Tibial nerve (tissue), 4 donors: ENCODE data around the gene C1QTNF6. TPM values are rescaled to one million over a fixed set of nuclear protein-coding genes. Genes with fewer than 3 reads are reported as not detected.

Source experiments
- DNase-seq, 2 donors: peaks; one replicate each; pipeline ENCODE4 v3.0.0-alpha.2; 2019; ENCODE audit warnings: low spot score in 2 of 2
- H3K27ac ChIP-seq, 4 donors: fragments of 200-600 bp; sonication (generic) in 3 of 4; one replicate each; pipeline ENCODE4 v1.5.1; 2017 to 2019; ENCODE audit warnings: mild to moderate bottlenecking in 1 of 4
- H3K27me3 ChIP-seq, 2 donors: fragments of 200-600 bp; sonication (generic) in 1 of 2; one replicate each; pipeline versions ENCODE4 v1.5.1 to v1.6.0; 2017 to 2019
- H3K36me3 ChIP-seq, 3 donors: fragments of 200-600 bp; sonication (generic); one replicate each; pipeline ENCODE4 v1.5.1; 2018 to 2019
- H3K4me1 ChIP-seq, 4 donors: fragments of 200-600 bp; sonication (generic) in 3 of 4; one replicate each; pipeline ENCODE4 v1.5.1; 2017 to 2019
- H3K4me3 ChIP-seq, 4 donors: fragments of 200-600 bp; sonication (generic) in 3 of 4; one replicate each; pipeline ENCODE4 v1.5.1; 2017 to 2019; ENCODE audit warnings: mild to moderate bottlenecking in 1 of 4, moderate library complexity in 1 of 4
- H3K9me3 ChIP-seq, 4 donors: fragments of 200-600 bp; sonication (generic) in 3 of 4; one replicate each; pipeline ENCODE4 v1.5.1; 2017 to 2019
- CTCF ChIP-seq, 5 experiments: fragments of 200-600 bp in 3 of 5; fragments of 450-650 bp in 2 of 5; sonication (generic) in 3 of 5; IDR thresholded peaks; one replicate each; pipeline ENCODE4 v1.5.1; 2016 to 2019; ENCODE audit warnings: antibody characterized with exemption in 5 of 5, mild to moderate bottlenecking in 3 of 5, moderate library complexity in 2 of 5
- EP300 ChIP-seq, 2 donors: sonication (generic); formaldehyde crosslinking; IDR thresholded peaks; one replicate each; pipeline ENCODE4 v1.6.1; 2017; ENCODE audit warnings: antibody characterized with exemption in 2 of 2, mild to moderate bottlenecking in 1 of 2
- POLR2A ChIP-seq, 2 donors: fragments of 450-650 bp; IDR thresholded peaks; one replicate each; pipeline ENCODE4 v1.6.1; 2017; ENCODE audit warnings: antibody characterized with exemption in 2 of 2, mild to moderate bottlenecking in 2 of 2, moderate library complexity in 2 of 2
- whole genome bisulfite sequencing, 2 donors: methylation state at CpG; one replicate each; pipeline ENCODE4 v1.1.5; 2018; 5-methylcytosine and 5-hydroxymethylcytosine counted together
- total RNA-seq, 4 donors: library from RNA; depleted of rRNA; stranded (reverse); fragments of >200 nt; gene quantifications; one replicate each; pipeline ENCODE4 v1.1.0, GENCODE V29; 2016

C1QTNF6 gene
- total RNA-seq, 4 donors from 2014 or later, result 2.6 to 3.9 (median 3.4) TPM

DNA sequence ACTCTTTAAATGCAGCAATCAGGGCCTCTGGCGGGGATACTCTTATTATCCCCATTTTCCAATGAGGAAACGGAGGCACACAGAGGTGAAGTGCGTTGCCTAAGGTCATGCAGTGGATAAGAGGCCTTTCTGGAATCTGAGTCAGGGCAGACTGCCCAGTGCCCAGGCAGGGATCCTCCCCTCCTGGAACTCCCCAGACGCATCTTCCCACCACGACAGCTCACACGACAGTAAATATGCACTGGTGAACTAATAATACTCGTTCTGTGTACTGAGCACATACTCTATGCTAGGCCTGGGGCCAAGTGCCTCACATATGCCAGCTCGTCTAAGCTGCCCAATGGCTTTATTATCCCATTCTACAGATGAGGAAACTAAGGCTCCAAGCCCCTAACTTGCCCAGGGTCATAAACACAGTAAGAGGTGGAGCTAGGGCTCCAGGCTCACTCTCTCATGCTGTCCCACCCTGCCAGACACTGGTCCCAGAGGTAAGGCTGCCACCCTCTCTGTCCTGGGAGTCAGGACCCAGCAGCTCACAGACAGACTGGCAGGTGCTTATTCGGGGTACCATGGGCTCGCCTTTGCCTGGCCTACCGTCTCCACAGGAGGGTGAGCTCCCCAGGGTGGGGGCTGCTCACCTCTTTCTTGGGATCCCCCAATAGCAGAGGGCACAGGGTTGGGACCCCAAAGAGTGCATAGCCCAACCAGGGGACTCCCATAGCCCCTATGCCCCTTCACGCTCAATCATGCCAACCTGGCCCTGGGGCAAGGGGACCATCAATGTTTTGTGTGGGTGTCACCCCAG is 40.7 kb downstream of the C1QTNF6 start:
- H3K36me3 ChIP-seq, result no peaks in the 10 kb centered on the region
- H3K27me3 ChIP-seq, result peaks cover 0 to 21% of the 10 kb centered on the region in 2 donors
- 77 to 78% methylated on average over 9 to 10 of the region's 12 CpGs for WGBS, 2 donors
- peaks cover 0 to 4% (median 2%) of the 10 kb centered on the region in 4 donors for H3K4me1 ChIP-seq
- DNase-seq, result no peak
- TF ChIP-seq CTCF (IDR thresholded peaks at IDR 0.05), result no peak
- no peak for TF ChIP-seq POLR2A (IDR thresholded peaks at IDR 0.05)
- TF ChIP-seq EP300 (IDR thresholded peaks at IDR 0.05), result no peak
- no peak overlapping the region for H3K27ac ChIP-seq
- no peak overlapping the region for H3K4me3 ChIP-seq
- H3K9me3 ChIP-seq, result peaks cover 0 to 16% (median 0%) of the 10 kb centered on the region in 4 donors

- no peak for TF ChIP-seq EP300 (IDR thresholded peaks at IDR 0.05)
- no peak for TF ChIP-seq POLR2A (IDR thresholded peaks at IDR 0.05)
- TF ChIP-seq CTCF (IDR thresholded peaks at IDR 0.05), result no peak
- H3K9me3 ChIP-seq, result peaks cover 0 to 12% (median 0%) of the 10 kb centered on the region in 4 donors
- no peak for DNase-seq
- peaks cover 0 to 4% (median 2%) of the 10 kb centered on the region in 4 donors for H3K4me1 ChIP-seq
- WGBS, 2 donors, result 81 to 85% methylated on average over 16 of the region's 16 CpGs
- H3K27me3 ChIP-seq, result peaks cover 0 to 21% of the 10 kb centered on the region in 2 donors
- no peak overlapping the region for H3K4me3 ChIP-seq
- H3K36me3 ChIP-seq, result no peaks in the 10 kb centered on the region
- H3K27ac ChIP-seq, result no peak overlapping the region
Measured at GRCh38 chr22:37146507-37147180, 41.4 kb downstream of the C1QTNF6 start.

DNA sequence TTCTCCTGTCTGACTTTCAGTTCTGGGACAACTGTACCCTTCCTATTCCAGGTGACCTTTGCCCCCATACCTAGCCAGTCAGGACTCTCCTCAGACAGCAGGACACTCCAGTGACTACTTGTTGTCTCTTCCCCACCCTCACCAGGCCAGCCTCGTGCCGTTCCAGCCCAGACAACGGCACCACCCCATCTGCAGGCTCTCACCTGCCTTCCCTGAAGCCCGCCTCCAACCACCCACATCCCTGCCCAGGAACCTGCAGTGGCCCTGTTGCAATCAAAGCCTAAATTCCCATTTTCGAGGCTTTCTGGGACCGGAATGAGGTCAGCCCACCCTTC is 42.0 kb downstream of the C1QTNF6 start:
- TF ChIP-seq EP300 (IDR thresholded peaks at IDR 0.05), result no peak
- peaks cover 0 to 4% (median 2%) of the 10 kb centered on the region in 4 donors for H3K4me1 ChIP-seq
- no peaks in the 10 kb centered on the region for H3K36me3 ChIP-seq
- H3K27me3 ChIP-seq, result peaks cover 0 to 21% of the 10 kb centered on the region in 2 donors
- DNase-seq, result no peak
- no peak overlapping the region for H3K4me3 ChIP-seq
- WGBS, 2 donors, result 63 to 74% methylated on average over 6 of the region's 6 CpGs
- no peak overlapping the region for H3K27ac ChIP-seq
- H3K9me3 ChIP-seq, result peaks cover 0 to 7% (median 0%) of the 10 kb centered on the region in 4 donors

GRCh38 chr22:37145180-37146050 is 42.6 kb downstream of the C1QTNF6 start:
- TF ChIP-seq CTCF (IDR thresholded peaks at IDR 0.05) (no peak), POLR2A (IDR thresholded peaks at IDR 0.05) (no peak), EP300 (IDR thresholded peaks at IDR 0.05) (no peak)
- Histone ChIP-seq H3K4me1 (peaks cover 0 to 4% (median 2%) of the 10 kb centered on the region in 4 donors), H3K4me3 (no peak overlapping the region), H3K27me3 (peaks cover 0 to 21% of the 10 kb centered on the region in 2 donors), H3K36me3 (no peaks in the 10 kb centered on the region), H3K27ac (no peak overlapping the region), H3K9me3 (peaks cover 0 to under 1% (median 0%) of the 10 kb centered on the region in 4 donors)
- 28 to 30% methylated on average over 17 of the region's 17 CpGs for WGBS, 2 donors
- no peak for DNase-seq

DNA sequence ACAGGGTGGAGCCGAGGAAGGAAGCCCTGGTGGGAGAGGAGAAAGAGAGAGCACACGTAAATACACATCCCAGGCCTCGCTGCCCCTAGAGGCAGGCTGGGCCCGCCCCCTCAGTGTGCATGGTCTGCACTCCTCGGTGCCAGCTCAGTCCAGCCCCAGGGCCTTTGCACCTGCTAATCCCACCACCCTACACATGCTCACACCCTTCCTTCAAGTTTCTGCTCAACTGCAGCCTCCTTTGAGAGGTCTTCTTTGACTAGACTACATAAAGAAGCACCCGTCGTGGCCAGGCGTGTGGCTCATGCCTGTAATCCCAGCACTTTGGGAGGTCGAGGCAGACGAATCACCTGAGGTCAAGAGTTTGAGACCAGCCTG is 43.9 kb downstream of the C1QTNF6 start:
- H3K27me3 ChIP-seq, result peaks cover 0 to 21% of the 10 kb centered on the region in 2 donors
- H3K4me3 ChIP-seq, result no peak overlapping the region
- WGBS, 2 donors, result 78 to 82% methylated on average over 10 of the region's 10 CpGs
- no peak for DNase-seq
- no peaks in the 10 kb centered on the region for H3K36me3 ChIP-seq
- no peak overlapping the region for H3K27ac ChIP-seq
- peaks cover 0 to 4% (median 2%) of the 10 kb centered on the region in 4 donors for H3K4me1 ChIP-seq
- no peaks in the 10 kb centered on the region for H3K9me3 ChIP-seq
- no peak for TF ChIP-seq CTCF (IDR thresholded peaks at IDR 0.05)
- no peak for TF ChIP-seq POLR2A (IDR thresholded peaks at IDR 0.05)
- TF ChIP-seq EP300 (IDR thresholded peaks at IDR 0.05), result no peak
